Stimulated activated CD4-positive, alpha-beta T cell treated with anti-CD3 and anti-CD28 coated beads, TNF-alpha, amount 100 ng/mL, for 4 hours (primary cell): Measurements from ENCODE around the gene STOML1.

Source experiments
- DNase-seq, 3 experiments: peaks; one replicate each; pipeline ENCODE4 v3.0.0-alpha.2; 2020; ENCODE audit warnings: low read depth in 3 of 3

Gene STOML1

GRCh38 chr15:73991726-73992593 lies at the start of gene STOML1:
STOML1 (minus strand) TSS chr15:73992295; CDS start chr15:73992223, 72 bp downstream.
- peak; percentile 88 to 97 (median 94) for DNase-seq

GRCh38 chr15:74041311-74041756 lies 49.2 kb upstream of the STOML1 start:
- no peak for DNase-seq

GRCh38 chr15:74040109-74040850 lies 48.2 kb upstream of the STOML1 start:
- DNase-seq = no peak

- DNase-seq = no peak
Observed at GRCh38 chr15:74039656-74040010, 47.5 kb upstream of the STOML1 start.

GRCh38 chr15:74038707-74039655 lies 46.9 kb upstream of the STOML1 start:
- DNase-seq = no peak

GRCh38 chr15:74037171-74038117 lies 45.3 kb upstream of the STOML1 start:
- no peak for DNase-seq

GRCh38 chr15:74036271-74037170 lies 44.4 kb upstream of the STOML1 start:
- DNase-seq = no peak

GRCh38 chr15:74035121-74036017 lies 43.3 kb upstream of the STOML1 start:
- no peak for DNase-seq

- no peak for DNase-seq
Observed at GRCh38 chr15:74034206-74034755, 42.2 kb upstream of the STOML1 start.

- no peak for DNase-seq
Observed at GRCh38 chr15:74032606-74033561, 40.8 kb upstream of the STOML1 start.

- no peak for DNase-seq
Observed at GRCh38 chr15:74032046-74032445, 40.0 kb upstream of the STOML1 start.

GRCh38 chr15:74028646-74029045 lies 36.6 kb upstream of the STOML1 start:
- no peak for DNase-seq

- no peak for DNase-seq
Observed at GRCh38 chr15:74027688-74028087, 35.6 kb upstream of the STOML1 start.

GRCh38 chr15:74025436-74025835 lies 33.3 kb upstream of the STOML1 start:
- no peak for DNase-seq

GRCh38 chr15:74024687-74025086 lies 32.6 kb upstream of the STOML1 start:
- DNase-seq = no peak

- DNase-seq = no peak
Observed at GRCh38 chr15:74022706-74023470, 30.8 kb upstream of the STOML1 start.
